Natural killer cell treated with Interleukin-12 subunit alpha and Interleukin-12 subunit beta and Interleukin-15 and Interleukin-18, amount 100 ng/mL, for 72 hours (primary cell): Measurements from ENCODE around the gene KIF1B. TPM values are rescaled to one million over a fixed set of nuclear protein-coding genes. Genes with fewer than 3 reads are reported as not detected.
A peak's percentile ranks its signal among the peaks of the same experiment; 100 is the strongest.

ENCODE experiments used
- ATAC-seq, 2 donors: fragments of 150-1000 bp; cut with Tn5 transposase in 1 of 2; sonication (Bioruptor Pico), chemical (Tn5 transposase) in 1 of 2; 2 replicates each; pipeline ENCODE4 v1.10.0; 2021
- DNase-seq: peaks from one replicate; pipeline ENCODE4 v3.0.0; 2022; ENCODE audit warnings: low spot score
- H3K27ac Mint-ChIP-seq, 2 donors: 1 replicate in 1 of 2; 2 replicates in 1 of 2; pipeline ENCODE4 v1.8.0; 2022; ENCODE audit warnings: mixed read lengths in 2 of 2, mild to moderate bottlenecking in 1 of 2, moderate library complexity in 1 of 2
- H3K27me3 Mint-ChIP-seq, 2 donors: 1 replicate in 1 of 2; 2 replicates in 1 of 2; pipeline ENCODE4 v1.8.0; 2022; ENCODE audit warnings: mixed read lengths in 2 of 2
- H3K36me3 Mint-ChIP-seq: one replicate; pipeline ENCODE4 v1.8.0; 2022; ENCODE audit warnings: mixed read lengths
- H3K4me1 Mint-ChIP-seq, 2 donors: 1 replicate in 1 of 2; 2 replicates in 1 of 2; pipeline ENCODE4 v1.8.0; 2022; ENCODE audit warnings: low read depth in 2 of 2, mixed read lengths in 2 of 2, mild to moderate bottlenecking in 1 of 2
- H3K4me3 Mint-ChIP-seq: one replicate; pipeline ENCODE4 v1.8.0; 2022; ENCODE audit warnings: mixed read lengths
- H3K9me3 Mint-ChIP-seq: 2 replicates; pipeline ENCODE4 v1.8.0; 2022; ENCODE audit warnings: mixed read lengths
- total RNA-seq, 2 donors: library from RNA; stranded (reverse); gene quantifications; one replicate each; pipeline ENCODE4 v1.2.3, GENCODE V29; 2022

KIF1B gene
- total RNA-seq, 2 donors from 2014 or later: 9.9 to 32.2 TPM

GRCh38 chr1:10324627-10325026 is 114.3 kb downstream of the KIF1B start:
- peak overlapping the region; percentile 67 for H3K4me3 Mint-ChIP-seq
- DNase-seq: no peak
- peaks cover 0 to 21% of the 10 kb centered on the region in 2 donors for H3K4me1 Mint-ChIP-seq
- H3K9me3 Mint-ChIP-seq: no peaks in the 10 kb centered on the region
- H3K27ac Mint-ChIP-seq: peak overlapping the region; percentile 35 to 85
- peaks cover 4% of the 10 kb centered on the region for H3K36me3 Mint-ChIP-seq
- H3K27me3 Mint-ChIP-seq: no peaks in the 10 kb centered on the region
- peak in 1 of 2 donors; percentile 65 for ATAC-seq

- peaks cover 0 to 21% of the 10 kb centered on the region in 2 donors for H3K4me1 Mint-ChIP-seq
- no peak for DNase-seq
- no peak for ATAC-seq
- peaks cover 4% of the 10 kb centered on the region for H3K36me3 Mint-ChIP-seq
- H3K4me3 Mint-ChIP-seq: peak overlapping the region; percentile 67
- no peaks in the 10 kb centered on the region for H3K9me3 Mint-ChIP-seq
- peak overlapping the region in 1 of 2 donors; percentile 85 for H3K27ac Mint-ChIP-seq
- H3K27me3 Mint-ChIP-seq: no peaks in the 10 kb centered on the region
Measured at GRCh38 chr1:10325521-10325920, 115.2 kb downstream of the KIF1B start.

GRCh38 chr1:10326251-10326650 is 115.9 kb downstream of the KIF1B start:
- peak overlapping the region; percentile 67 for H3K4me3 Mint-ChIP-seq
- no peaks in the 10 kb centered on the region for H3K9me3 Mint-ChIP-seq
- no peak for ATAC-seq
- H3K4me1 Mint-ChIP-seq: peaks cover 0 to 21% of the 10 kb centered on the region in 2 donors
- H3K36me3 Mint-ChIP-seq: peaks cover 4% of the 10 kb centered on the region
- no peaks in the 10 kb centered on the region for H3K27me3 Mint-ChIP-seq
- DNase-seq: no peak
- peak overlapping the region in 1 of 2 donors; percentile 85 for H3K27ac Mint-ChIP-seq

GRCh38 chr1:10328180-10328963 is 118.0 kb downstream of the KIF1B start:
- Mint-ChIP-seq H3K9me3 (no peaks in the 10 kb centered on the region), H3K4me3 (no peak overlapping the region), H3K27ac (no peak overlapping the region), H3K4me1 (peaks cover 0 to 21% of the 10 kb centered on the region in 2 donors), H3K36me3 (peaks cover 4% of the 10 kb centered on the region), H3K27me3 (no peaks in the 10 kb centered on the region)
- ATAC-seq (no peak), DNase-seq (no peak)

- H3K4me3 Mint-ChIP-seq: no peak overlapping the region
- DNase-seq (no peak), ATAC-seq (no peak)
- H3K27me3 Mint-ChIP-seq: no peaks in the 10 kb centered on the region
- H3K4me1 Mint-ChIP-seq: no peaks in the 10 kb centered on the region
- H3K36me3 Mint-ChIP-seq: no peaks in the 10 kb centered on the region
- no peaks in the 10 kb centered on the region for H3K9me3 Mint-ChIP-seq
- no peak overlapping the region for H3K27ac Mint-ChIP-seq
Measured at GRCh38 chr1:10337436-10337835, 127.1 kb downstream of the KIF1B start.

- DNase-seq: no peak
- Mint-ChIP-seq H3K9me3 (no peaks in the 10 kb centered on the region), H3K27me3 (no peaks in the 10 kb centered on the region), H3K27ac (no peak overlapping the region), H3K36me3 (peaks cover 2% of the 10 kb centered on the region), H3K4me1 (no peaks in the 10 kb centered on the region), H3K4me3 (no peak overlapping the region)
- ATAC-seq: peak in 1 of 2 donors; percentile 66
Measured at GRCh38 chr1:10338047-10338446, 127.7 kb downstream of the KIF1B start.

- Mint-ChIP-seq H3K4me3 (no peak overlapping the region), H3K4me1 (no peaks in the 10 kb centered on the region), H3K27ac (no peak overlapping the region), H3K27me3 (no peaks in the 10 kb centered on the region), H3K36me3 (peaks cover 6% of the 10 kb centered on the region), H3K9me3 (no peaks in the 10 kb centered on the region)
- ATAC-seq (no peak), DNase-seq (no peak)
Measured at GRCh38 chr1:10338611-10339010, 128.2 kb downstream of the KIF1B start.

GRCh38 chr1:10339036-10339567 is 128.7 kb downstream of the KIF1B start:
- Mint-ChIP-seq H3K9me3 (no peaks in the 10 kb centered on the region), H3K36me3 (peaks cover 6% of the 10 kb centered on the region), H3K4me1 (no peaks in the 10 kb centered on the region), H3K27ac (no peak overlapping the region), H3K4me3 (no peak overlapping the region), H3K27me3 (no peaks in the 10 kb centered on the region)
- DNase-seq (no peak), ATAC-seq (no peak)

GRCh38 chr1:10339815-10340214 is 129.4 kb downstream of the KIF1B start:
- H3K27me3 Mint-ChIP-seq: no peaks in the 10 kb centered on the region
- DNase-seq (no peak), ATAC-seq (no peak)
- peaks cover 6% of the 10 kb centered on the region for H3K36me3 Mint-ChIP-seq
- no peaks in the 10 kb centered on the region for H3K4me1 Mint-ChIP-seq
- H3K9me3 Mint-ChIP-seq: no peaks in the 10 kb centered on the region
- no peak overlapping the region for H3K4me3 Mint-ChIP-seq
- H3K27ac Mint-ChIP-seq: no peak overlapping the region

GRCh38 chr1:10340930-10341590 is 130.7 kb downstream of the KIF1B start:
- Mint-ChIP-seq H3K27ac (no peak overlapping the region), H3K4me3 (no peak overlapping the region), H3K27me3 (no peaks in the 10 kb centered on the region), H3K4me1 (no peaks in the 10 kb centered on the region), H3K9me3 (no peaks in the 10 kb centered on the region), H3K36me3 (peaks cover 6% of the 10 kb centered on the region)
- ATAC-seq (no peak), DNase-seq (no peak)

- no peak for ATAC-seq
- DNase-seq: no peak
- peaks cover 12% of the 10 kb centered on the region for H3K36me3 Mint-ChIP-seq
- H3K27me3 Mint-ChIP-seq: no peaks in the 10 kb centered on the region
- no peaks in the 10 kb centered on the region for H3K9me3 Mint-ChIP-seq
- H3K4me1 Mint-ChIP-seq: no peaks in the 10 kb centered on the region
- no peak overlapping the region for H3K4me3 Mint-ChIP-seq
- H3K27ac Mint-ChIP-seq: no peak overlapping the region
Measured at GRCh38 chr1:10347109-10347508, 136.7 kb downstream of the KIF1B start.

GRCh38 chr1:10353282-10353681 is 142.9 kb downstream of the KIF1B start:
- no peaks in the 10 kb centered on the region for H3K9me3 Mint-ChIP-seq
- no peaks in the 10 kb centered on the region for H3K4me1 Mint-ChIP-seq
- H3K27ac Mint-ChIP-seq: no peak overlapping the region
- no peaks in the 10 kb centered on the region for H3K27me3 Mint-ChIP-seq
- peaks cover 6% of the 10 kb centered on the region for H3K36me3 Mint-ChIP-seq
- ATAC-seq (no peak), DNase-seq (no peak)
- no peak overlapping the region for H3K4me3 Mint-ChIP-seq

GRCh38 chr1:10353693-10354092 is 143.3 kb downstream of the KIF1B start:
- DNase-seq (no peak), ATAC-seq (no peak)
- no peak overlapping the region for H3K27ac Mint-ChIP-seq
- H3K4me3 Mint-ChIP-seq: no peak overlapping the region
- H3K9me3 Mint-ChIP-seq: no peaks in the 10 kb centered on the region
- H3K4me1 Mint-ChIP-seq: no peaks in the 10 kb centered on the region
- H3K27me3 Mint-ChIP-seq: no peaks in the 10 kb centered on the region
- H3K36me3 Mint-ChIP-seq: peaks cover 6% of the 10 kb centered on the region

- peak overlapping the region in 1 of 2 donors; percentile 69 for H3K27ac Mint-ChIP-seq
- no peak for DNase-seq
Measured at GRCh38 chr1:10360045-10360444, 149.7 kb downstream of the KIF1B start.

More at GRCh38 chr1:10360045-10360444, 149.7 kb downstream of the KIF1B start:
- peaks cover 9% of the 10 kb centered on the region for H3K36me3 Mint-ChIP-seq
- peak in 1 of 2 donors; percentile 49 for ATAC-seq
- peaks cover 0 to 4% of the 10 kb centered on the region in 2 donors for H3K4me1 Mint-ChIP-seq
- H3K4me3 Mint-ChIP-seq: no peak overlapping the region
- no peaks in the 10 kb centered on the region for H3K9me3 Mint-ChIP-seq
- H3K27me3 Mint-ChIP-seq: no peaks in the 10 kb centered on the region
